Measurements from ENCODE around the gene SLC6A14.

DNA sequence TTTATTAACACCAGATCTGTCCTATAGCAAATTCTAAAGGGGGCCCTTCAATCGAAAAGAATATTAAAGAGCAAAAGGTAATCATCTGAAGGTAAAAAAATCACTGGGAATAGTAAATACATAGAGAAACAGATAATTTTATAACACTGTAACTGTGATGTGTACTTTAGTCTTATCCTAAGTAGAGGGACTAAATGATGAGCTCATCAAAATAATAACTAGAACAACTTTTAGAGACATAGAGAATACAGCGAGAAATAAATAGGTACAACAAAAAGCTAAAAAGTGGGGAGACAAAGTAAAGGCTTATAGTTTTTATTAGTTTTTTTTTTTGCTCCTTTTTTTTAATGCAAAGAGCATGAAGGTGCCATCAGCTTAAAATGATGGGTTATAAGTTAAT lies 43.7 kb downstream of the SLC6A14 start:
- TF ChIP-seq, protein P1, sequence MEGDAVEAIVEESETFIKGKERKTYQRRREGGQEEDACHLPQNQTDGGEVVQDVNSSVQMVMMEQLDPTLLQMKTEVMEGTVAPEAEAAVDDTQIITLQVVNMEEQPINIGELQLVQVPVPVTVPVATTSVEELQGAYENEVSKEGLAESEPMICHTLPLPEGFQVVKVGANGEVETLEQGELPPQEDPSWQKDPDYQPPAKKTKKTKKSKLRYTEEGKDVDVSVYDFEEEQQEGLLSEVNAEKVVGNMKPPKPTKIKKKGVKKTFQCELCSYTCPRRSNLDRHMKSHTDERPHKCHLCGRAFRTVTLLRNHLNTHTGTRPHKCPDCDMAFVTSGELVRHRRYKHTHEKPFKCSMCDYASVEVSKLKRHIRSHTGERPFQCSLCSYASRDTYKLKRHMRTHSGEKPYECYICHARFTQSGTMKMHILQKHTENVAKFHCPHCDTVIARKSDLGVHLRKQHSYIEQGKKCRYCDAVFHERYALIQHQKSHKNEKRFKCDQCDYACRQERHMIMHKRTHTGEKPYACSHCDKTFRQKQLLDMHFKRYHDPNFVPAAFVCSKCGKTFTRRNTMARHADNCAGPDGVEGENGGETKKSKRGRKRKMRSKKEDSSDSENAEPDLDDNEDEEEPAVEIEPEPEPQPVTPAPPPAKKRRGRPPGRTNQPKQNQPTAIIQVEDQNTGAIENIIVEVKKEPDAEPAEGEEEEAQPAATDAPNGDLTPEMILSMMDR (IDR thresholded peaks at IDR 0.05): no peak
- TF ChIP-seq POLR2A (IDR thresholded peaks at IDR 0.05) (no peak), POLR2AphosphoS5 (IDR thresholded peaks at IDR 0.05) (no peak), EP300 (IDR thresholded peaks at IDR 0.05) (no peak)
